Measurements from ENCODE around the gene TRIM72. TPM values are rescaled to one million over a fixed set of nuclear protein-coding genes. Genes with fewer than 3 reads are reported as not detected.
"Not testable (repeated sequence)": the region's sequence is repeated elsewhere in the genome, so short reads cannot be mapped to it uniquely, and the experiment has no call there.

The TRIM72 gene
- total RNA-seq, 5 donors from 2014 or later (not counting 1 experiment from before 2014, with no cell fraction given), result 0.03 to 0.09 (median 0.09) TPM; not detected in 2

DNA sequence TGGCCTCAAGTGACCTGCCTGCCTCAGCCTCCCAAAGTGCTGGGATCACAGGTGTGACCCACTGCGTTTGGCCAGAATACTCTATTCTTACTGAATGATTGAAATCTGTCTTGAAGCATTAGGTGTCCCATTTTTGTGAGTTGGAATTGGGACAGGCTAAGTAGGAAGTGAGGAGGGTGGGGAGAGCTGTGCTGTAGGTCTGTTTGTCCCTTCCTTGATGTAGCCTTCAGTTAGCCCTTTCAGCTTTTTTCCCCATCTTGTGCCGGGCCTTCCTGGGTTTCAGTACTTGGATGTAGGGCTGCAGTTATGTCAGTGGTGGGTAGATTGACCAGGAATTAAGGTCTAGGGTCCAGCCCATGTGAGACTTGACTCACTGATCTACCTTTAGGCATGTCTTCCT, 20.0 kb upstream of the TRIM72 start:
- Mint-ChIP-seq H3K4me3 (no peak overlapping the region), H3K36me3 (peaks cover 58% of the 10 kb centered on the region), H3K27ac (peak overlapping the region; percentile 27 to 48), H3K9me3 (no peaks in the 10 kb centered on the region), H3K4me1 (peaks cover 58 to 74% (median 61%) of the 10 kb centered on the region in 3 donors), H3K27me3 (no peaks in the 10 kb centered on the region)
- DNase-seq (no peak), ATAC-seq (replicated peaks in 1 of 4) (no peak)
- Histone ChIP-seq H3K4me3 (ENCODE audit: control insufficient read depth in 1 of 2, extremely low read depth in 1 of 2, low read length in 1 of 2) (no peak overlapping the region), H3K9me3 (no peaks in the 10 kb centered on the region), H3K27me3 (replicated peaks in 1 of 2; ENCODE audit: control insufficient read depth in 2 of 2, extremely low read depth in 1 of 2, insufficient read depth in 2 of 2, low read length in 1 of 2) (no peaks in the 10 kb centered on the region), H3K4me1 (ENCODE audit: control insufficient read depth in 1 of 2, extremely low read depth in 1 of 2, insufficient read depth in 2 of 2, low read length in 2 of 2) (peaks cover 4 to 31% of the 10 kb centered on the region in 2 experiments), H3K27ac (ENCODE audit: low read length) (no peak overlapping the region), H3K36me3 (ENCODE audit: control insufficient read depth in 2 of 2, extremely low read depth in 1 of 2, insufficient read depth in 1 of 2, low read length in 1 of 2) (peaks cover 32 to 82% of the 10 kb centered on the region in 2 donors)
- CTCF ChIA-PET, result interaction anchor here in 1 of 2 donors (0.7 kb wide), 1 partner anchor 267 kb away, joined by 5 read pairs; no protein-coding TSS in a partner anchor
- POLR2A ChIA-PET, result interaction anchor here in 1 of 2 donors (1.3 kb wide), 1 partner anchor 8 kb away, joined by 4 read pairs; the partner anchor contains the start of gene PYCARD
- 100% methylated on average over 1 of the region's 2 CpGs for WGBS (ENCODE audit: insufficient coverage)

DNA sequence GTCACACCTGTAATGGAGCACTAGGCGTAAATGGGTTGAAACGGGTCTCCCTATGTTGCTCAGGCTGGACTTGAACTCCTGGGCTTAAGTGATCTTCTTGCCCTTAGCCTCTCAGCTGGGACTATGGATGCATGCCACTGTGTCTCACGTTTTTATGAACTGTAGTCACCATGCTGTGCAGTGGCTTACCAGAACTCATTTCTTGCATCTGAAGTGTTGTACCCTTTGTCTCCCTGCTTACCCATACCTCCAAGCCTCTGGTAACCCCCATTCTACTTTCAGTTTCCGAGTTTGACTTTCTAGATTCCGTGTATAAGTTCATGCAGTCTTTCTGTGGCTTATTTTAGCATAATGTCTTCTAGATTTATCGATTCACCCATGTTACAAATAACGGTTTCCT, 19.0 kb upstream of the TRIM72 start:
- Mint-ChIP-seq H3K27ac (peak overlapping the region in 1 of 2 donors; percentile 52), H3K9me3 (no peaks in the 10 kb centered on the region), H3K27me3 (no peaks in the 10 kb centered on the region), H3K4me1 (peaks cover 59 to 74% (median 61%) of the 10 kb centered on the region in 3 donors), H3K4me3 (no peak overlapping the region), H3K36me3 (peaks cover 48% of the 10 kb centered on the region)
- no peaks in the 10 kb centered on the region for H3K9me3 ChIP-seq
- no peaks in the 10 kb centered on the region for H3K27me3 ChIP-seq (replicated peaks in 1 of 2; ENCODE audit: control insufficient read depth in 2 of 2, extremely low read depth in 1 of 2, insufficient read depth in 2 of 2, low read length in 1 of 2)
- no peak for ATAC-seq (replicated peaks in 1 of 4)
- WGBS (ENCODE audit: insufficient coverage), result 88% methylated on average over 3 of the region's 7 CpGs
- H3K27ac ChIP-seq (ENCODE audit: low read length), result no peak overlapping the region
- ChIA-PET POLR2A (interaction anchor here in 1 of 2 donors (1.2 kb wide), 1 partner anchor 17 kb away, joined by 3 read pairs; no protein-coding TSS in a partner anchor), CTCF (no interaction called here)
- peaks cover 29 to 77% of the 10 kb centered on the region in 2 donors for H3K36me3 ChIP-seq (ENCODE audit: control insufficient read depth in 2 of 2, extremely low read depth in 1 of 2, insufficient read depth in 1 of 2, low read length in 1 of 2)
- H3K4me1 ChIP-seq (ENCODE audit: control insufficient read depth in 1 of 2, extremely low read depth in 1 of 2, insufficient read depth in 2 of 2, low read length in 2 of 2), result peaks cover 4 to 34% of the 10 kb centered on the region in 2 experiments
- peak in 1 of 35 experiments; percentile 8 for DNase-seq
- no peak overlapping the region for H3K4me3 ChIP-seq (ENCODE audit: control insufficient read depth in 1 of 2, extremely low read depth in 1 of 2, low read length in 1 of 2)

DNA sequence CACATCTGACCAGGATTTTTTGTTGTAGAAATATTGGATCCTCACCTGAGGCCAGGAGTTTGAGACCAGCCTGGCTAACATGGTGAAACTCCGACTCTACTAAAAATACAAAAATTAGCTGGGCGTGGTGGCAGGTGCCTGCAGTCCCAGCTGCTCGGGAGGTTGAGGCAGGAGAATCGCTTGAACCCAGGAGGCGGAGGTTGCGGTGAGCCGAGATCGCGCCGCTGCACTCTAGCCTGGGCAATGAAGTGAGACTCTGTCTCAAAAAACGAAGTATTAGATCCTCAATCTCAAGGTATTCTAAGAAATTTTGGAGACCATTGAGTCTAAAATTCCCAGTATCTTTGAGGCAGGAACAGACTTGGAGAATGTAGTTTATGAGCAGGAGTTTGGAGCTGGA, 18.1 kb upstream of the TRIM72 start:
- ATAC-seq (replicated peaks in 1 of 4); H3K4me3 Mint-ChIP-seq; CTCF ChIA-PET; H3K27me3 ChIP-seq (replicated peaks in 1 of 2; ENCODE audit: control insufficient read depth in 2 of 2, extremely low read depth in 1 of 2, insufficient read depth in 2 of 2, low read length in 1 of 2); H3K27me3 Mint-ChIP-seq; H3K27ac ChIP-seq (ENCODE audit: low read length); H3K4me3 ChIP-seq (ENCODE audit: control insufficient read depth in 1 of 2, extremely low read depth in 1 of 2, low read length in 1 of 2); DNase-seq; H3K9me3 Mint-ChIP-seq; H3K9me3 ChIP-seq: not testable (repeated sequence)
- peaks cover 59 to 73% (median 61%) of the 10 kb centered on the region in 3 donors for H3K4me1 Mint-ChIP-seq
- WGBS (ENCODE audit: insufficient coverage), result 95% methylated on average over 9 of the region's 11 CpGs
- peaks cover 39% of the 10 kb centered on the region for H3K36me3 Mint-ChIP-seq
- H3K4me1 ChIP-seq (ENCODE audit: control insufficient read depth in 1 of 2, extremely low read depth in 1 of 2, insufficient read depth in 2 of 2, low read length in 2 of 2), result peaks cover 6 to 40% of the 10 kb centered on the region in 2 experiments
- H3K36me3 ChIP-seq (ENCODE audit: control insufficient read depth in 2 of 2, extremely low read depth in 1 of 2, insufficient read depth in 1 of 2, low read length in 1 of 2), result peaks cover 25 to 68% of the 10 kb centered on the region in 2 donors
- POLR2A ChIA-PET, result interaction anchor here (0.6 to 1.2 kb wide), 3 partner anchors 13 to 1101 kb away, joined by 3 to 8 read pairs (median 3); no protein-coding TSS in a partner anchor
- peak overlapping the region in 1 of 2 donors; percentile 44 for H3K27ac Mint-ChIP-seq

DNA sequence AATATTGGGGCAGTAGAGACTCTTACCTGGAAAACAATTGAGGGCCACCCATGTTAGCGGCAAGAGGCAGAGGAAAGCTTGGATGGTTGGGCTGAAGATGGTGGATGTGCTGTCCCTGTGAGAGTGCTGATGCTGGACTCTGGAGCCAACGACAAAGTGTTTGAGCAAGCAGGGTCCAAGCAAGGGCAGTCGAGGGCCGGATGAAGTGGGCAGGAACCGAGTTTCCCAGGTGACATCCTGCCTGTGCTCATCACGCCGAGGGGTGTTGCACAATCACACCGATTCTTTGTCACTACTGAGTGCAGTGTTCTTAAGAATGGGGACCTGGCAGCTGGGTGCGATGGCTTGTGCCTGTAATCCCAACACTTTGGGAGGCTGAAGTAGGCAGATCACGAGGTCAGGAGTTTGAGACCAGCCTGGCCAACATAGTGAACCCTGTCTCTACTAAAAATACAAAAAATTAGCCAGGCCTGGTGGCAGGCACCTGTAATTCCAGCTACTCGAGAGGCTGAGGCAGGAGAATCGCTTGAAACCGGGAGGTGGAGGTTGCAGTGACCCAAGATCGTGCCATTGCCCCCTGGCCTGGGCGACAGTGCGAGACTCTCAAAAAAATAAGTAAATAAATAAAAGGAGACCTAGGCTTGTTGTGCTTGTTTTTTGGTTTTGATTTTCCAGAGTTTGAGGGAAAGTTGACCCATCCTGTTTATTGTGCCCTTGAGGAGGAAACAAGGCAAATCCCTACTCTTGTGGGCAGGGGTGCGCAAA, 17.4 kb upstream of the TRIM72 start:
- Mint-ChIP-seq H3K4me3 (no peak overlapping the region), H3K27ac (peak overlapping the region in 1 of 2 donors; percentile 44), H3K9me3 (no peaks in the 10 kb centered on the region), H3K36me3 (peaks cover 32% of the 10 kb centered on the region), H3K27me3 (no peaks in the 10 kb centered on the region), H3K4me1 (peaks cover 62 to 73% (median 64%) of the 10 kb centered on the region in 3 donors)
- Histone ChIP-seq H3K27me3 (replicated peaks in 1 of 2; ENCODE audit: control insufficient read depth in 2 of 2, extremely low read depth in 1 of 2, insufficient read depth in 2 of 2, low read length in 1 of 2) (no peaks in the 10 kb centered on the region), H3K4me3 (ENCODE audit: control insufficient read depth in 1 of 2, extremely low read depth in 1 of 2, low read length in 1 of 2) (no peak overlapping the region), H3K27ac (ENCODE audit: low read length) (no peak overlapping the region), H3K36me3 (ENCODE audit: control insufficient read depth in 2 of 2, extremely low read depth in 1 of 2, insufficient read depth in 1 of 2, low read length in 1 of 2) (peaks cover 25 to 61% of the 10 kb centered on the region in 2 donors), H3K9me3 (no peaks in the 10 kb centered on the region), H3K4me1 (ENCODE audit: control insufficient read depth in 1 of 2, extremely low read depth in 1 of 2, insufficient read depth in 2 of 2, low read length in 2 of 2) (peaks cover 12 to 46% of the 10 kb centered on the region in 2 experiments)
- ATAC-seq (replicated peaks in 1 of 4) (no peak), DNase-seq (no peak)
- ChIA-PET CTCF (no interaction called here), POLR2A (interaction anchor here (0.6 to 1.2 kb wide), 3 partner anchors 14 to 1102 kb away, joined by 3 to 8 read pairs (median 3); no protein-coding TSS in a partner anchor)
- 82% methylated on average over 12 of the region's 17 CpGs for WGBS (ENCODE audit: insufficient coverage)

DNA sequence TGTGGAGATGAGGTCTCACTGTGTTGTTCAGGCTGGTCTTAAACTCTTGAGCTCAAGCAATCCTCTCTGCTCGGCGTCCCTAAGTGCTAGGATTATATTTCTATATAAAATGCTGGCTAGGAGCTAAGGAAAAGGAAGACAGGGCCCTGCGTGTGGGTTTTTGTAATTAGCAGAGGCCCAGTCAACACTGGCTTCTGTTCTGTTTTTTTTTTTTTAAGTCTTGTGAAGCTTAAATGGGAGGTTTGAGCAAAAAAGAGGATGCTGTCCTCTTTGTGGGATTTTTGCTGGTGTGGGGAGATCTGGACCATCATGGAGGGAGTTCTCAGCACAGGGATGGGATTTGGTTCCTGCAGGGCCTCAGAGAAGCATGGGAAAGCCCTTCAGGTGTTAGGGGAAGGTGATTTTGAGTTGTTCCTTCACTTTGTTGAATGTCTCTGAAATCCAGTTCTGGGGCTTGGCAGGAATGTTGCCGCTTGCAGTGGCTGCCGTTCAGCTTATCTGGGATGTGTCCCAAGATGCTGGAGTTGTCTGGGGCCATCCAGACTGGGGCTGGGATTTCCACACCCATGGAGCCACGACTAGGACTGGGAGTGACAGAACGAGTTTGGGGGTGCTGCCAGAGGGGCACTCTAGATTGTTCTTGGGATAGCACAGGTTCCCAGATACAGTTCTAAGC, 15.6 kb upstream of the TRIM72 start:
- peaks cover 59 to 70% (median 63%) of the 10 kb centered on the region in 3 donors for H3K4me1 Mint-ChIP-seq
- H3K4me3 Mint-ChIP-seq, result no peak overlapping the region
- ATAC-seq (replicated peaks in 1 of 4), result no peak
- CTCF ChIA-PET, result interaction anchor here in 1 of 2 donors (0.6 to 0.7 kb wide), 2 partner anchors 21 to 221 kb away, joined by 4 read pairs; no protein-coding TSS in a partner anchor
- no peak for DNase-seq
- peaks cover 13 to 52% of the 10 kb centered on the region in 2 experiments for H3K4me1 ChIP-seq (ENCODE audit: control insufficient read depth in 1 of 2, extremely low read depth in 1 of 2, insufficient read depth in 2 of 2, low read length in 2 of 2)
- WGBS (ENCODE audit: insufficient coverage), result 78% methylated on average over 7 of the region's 7 CpGs
- no peaks in the 10 kb centered on the region for H3K27me3 Mint-ChIP-seq
- no peaks in the 10 kb centered on the region for H3K9me3 ChIP-seq
- H3K36me3 Mint-ChIP-seq, result peaks cover 15% of the 10 kb centered on the region
- H3K9me3 Mint-ChIP-seq, result no peaks in the 10 kb centered on the region
- H3K27ac Mint-ChIP-seq, result peak overlapping the region; percentile 58 to 65
- no peak overlapping the region for H3K4me3 ChIP-seq (ENCODE audit: control insufficient read depth in 1 of 2, extremely low read depth in 1 of 2, low read length in 1 of 2)
- peak overlapping the region; percentile 18 for H3K27ac ChIP-seq (ENCODE audit: low read length)
- no peaks in the 10 kb centered on the region for H3K27me3 ChIP-seq (replicated peaks in 1 of 2; ENCODE audit: control insufficient read depth in 2 of 2, extremely low read depth in 1 of 2, insufficient read depth in 2 of 2, low read length in 1 of 2)
- POLR2A ChIA-PET, result interaction anchor here (0.5 to 1.2 kb wide), 3 partner anchors 13 to 228 kb away, joined by 3 to 9 read pairs (median 4); no protein-coding TSS in a partner anchor
- peaks cover 19 to 43% of the 10 kb centered on the region in 2 donors for H3K36me3 ChIP-seq (ENCODE audit: control insufficient read depth in 2 of 2, extremely low read depth in 1 of 2, insufficient read depth in 1 of 2, low read length in 1 of 2)

DNA sequence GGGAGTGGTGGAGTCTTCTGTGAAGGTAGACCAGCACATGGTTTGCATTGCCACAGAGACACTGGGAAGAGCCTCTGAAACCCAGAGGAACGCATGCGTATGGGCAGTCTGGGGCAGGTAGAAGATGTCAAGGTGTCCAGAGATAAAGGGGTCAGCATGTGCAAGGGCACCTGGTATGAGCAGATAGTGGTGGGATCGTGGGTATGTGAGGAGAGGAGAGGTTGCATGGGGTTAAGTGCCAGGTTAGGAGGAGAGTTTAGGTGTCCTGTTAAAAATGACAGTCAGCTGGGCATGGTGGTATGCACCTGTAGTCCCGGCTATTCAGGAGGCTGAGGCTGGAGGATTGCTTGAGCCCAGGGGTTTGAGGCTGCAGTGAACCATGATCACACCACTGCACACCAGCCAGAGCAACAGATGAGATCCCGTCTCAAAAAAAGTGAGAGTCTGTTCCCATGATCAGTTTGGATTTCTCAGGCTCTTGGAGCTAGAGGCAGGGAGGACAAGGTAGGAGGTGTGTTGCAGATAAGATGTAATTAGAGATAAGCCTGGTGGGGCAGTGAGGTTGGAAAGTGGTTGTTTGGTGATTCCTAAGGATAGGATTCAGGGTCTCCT, 14.4 kb upstream of the TRIM72 start:
- WGBS (ENCODE audit: insufficient coverage), result 91% methylated on average over 3 of the region's 5 CpGs
- H3K36me3 Mint-ChIP-seq, result peaks cover 11% of the 10 kb centered on the region
- H3K27ac Mint-ChIP-seq, result peak overlapping the region; percentile 57 to 65
- Histone ChIP-seq H3K4me1 (ENCODE audit: control insufficient read depth in 1 of 2, extremely low read depth in 1 of 2, insufficient read depth in 2 of 2, low read length in 2 of 2) (peaks cover 13 to 46% of the 10 kb centered on the region in 2 experiments), H3K36me3 (ENCODE audit: control insufficient read depth in 2 of 2, extremely low read depth in 1 of 2, insufficient read depth in 1 of 2, low read length in 1 of 2) (peaks cover 15 to 31% of the 10 kb centered on the region in 2 donors), H3K27ac (ENCODE audit: low read length) (no peak overlapping the region), H3K27me3 (replicated peaks in 1 of 2; ENCODE audit: control insufficient read depth in 2 of 2, extremely low read depth in 1 of 2, insufficient read depth in 2 of 2, low read length in 1 of 2) (no peaks in the 10 kb centered on the region), H3K9me3 (no peaks in the 10 kb centered on the region), H3K4me3 (ENCODE audit: control insufficient read depth in 1 of 2, extremely low read depth in 1 of 2, low read length in 1 of 2) (no peak overlapping the region)
- ChIA-PET POLR2A (interaction anchor here (0.6 to 1.5 kb wide), 3 partner anchors 10 to 41 kb away, joined by 4 to 6 read pairs (median 6); no protein-coding TSS in a partner anchor), CTCF (no interaction called here)
- H3K4me3 Mint-ChIP-seq, result peak overlapping the region; percentile 1 to 90 (median 17)
- DNase-seq (no peak), ATAC-seq (replicated peaks in 1 of 4) (no peak)
- no peaks in the 10 kb centered on the region for H3K9me3 Mint-ChIP-seq
- no peaks in the 10 kb centered on the region for H3K27me3 Mint-ChIP-seq
- peaks cover 60 to 65% (median 63%) of the 10 kb centered on the region in 3 donors for H3K4me1 Mint-ChIP-seq
